B cell (primary cell): Measurements from ENCODE around the gene TGFBR3.

Experiments
- EZH2 ChIP-seq: IDR thresholded peaks from 2 replicates; pipeline ENCODE4 v1.6.1; 2012; ENCODE audit warnings: borderline replicate concordance, low read depth, mild to moderate bottlenecking, moderate library complexity, low read length; ENCODE audit not compliant: insufficient read depth, poor library complexity, severe bottlenecking
- TF ChIP-seq, protein P1 (sequence below): fragments of 200-600 bp; IDR thresholded peaks from one replicate; pipeline ENCODE4 v1.8.0; 2022; ENCODE audit warnings: antibody characterized with exemption, mild to moderate bottlenecking

DNA sequence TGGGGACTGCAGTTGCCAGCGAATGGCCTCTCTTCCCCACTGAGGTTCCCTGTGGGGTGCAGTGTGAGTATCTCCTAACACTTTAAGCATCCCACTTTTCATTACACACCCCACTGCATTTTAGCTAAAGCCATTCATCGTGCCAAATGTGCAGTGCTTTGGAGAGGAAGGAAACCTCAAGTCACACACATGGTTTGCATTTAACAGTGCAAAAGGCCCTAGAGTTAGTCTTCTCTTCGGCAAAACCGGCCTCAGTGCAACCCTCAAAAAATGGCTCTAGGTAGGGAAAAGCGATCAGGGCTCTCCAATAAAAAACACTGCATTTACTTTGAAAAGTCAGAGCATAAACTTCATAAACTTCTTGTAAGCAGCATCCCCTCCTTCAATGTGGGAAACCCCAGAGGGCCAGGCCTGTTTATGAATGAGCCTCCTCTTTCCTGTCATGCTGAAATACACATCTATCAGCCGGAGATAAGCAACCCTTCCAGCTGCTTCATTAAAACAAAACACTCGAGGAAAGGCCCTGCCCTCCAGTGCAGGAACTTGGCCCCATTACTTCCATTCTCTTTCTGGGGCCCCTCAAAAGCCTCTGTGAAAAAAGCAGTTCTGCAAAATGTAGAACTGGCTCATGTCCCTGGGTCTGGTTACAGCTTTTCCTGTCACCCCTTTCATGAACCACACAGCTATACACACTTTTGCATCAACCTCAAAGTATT lies 201.3 kb downstream of the TGFBR3 start:
- no peak for TF ChIP-seq EZH2
- TF ChIP-seq, protein P1, sequence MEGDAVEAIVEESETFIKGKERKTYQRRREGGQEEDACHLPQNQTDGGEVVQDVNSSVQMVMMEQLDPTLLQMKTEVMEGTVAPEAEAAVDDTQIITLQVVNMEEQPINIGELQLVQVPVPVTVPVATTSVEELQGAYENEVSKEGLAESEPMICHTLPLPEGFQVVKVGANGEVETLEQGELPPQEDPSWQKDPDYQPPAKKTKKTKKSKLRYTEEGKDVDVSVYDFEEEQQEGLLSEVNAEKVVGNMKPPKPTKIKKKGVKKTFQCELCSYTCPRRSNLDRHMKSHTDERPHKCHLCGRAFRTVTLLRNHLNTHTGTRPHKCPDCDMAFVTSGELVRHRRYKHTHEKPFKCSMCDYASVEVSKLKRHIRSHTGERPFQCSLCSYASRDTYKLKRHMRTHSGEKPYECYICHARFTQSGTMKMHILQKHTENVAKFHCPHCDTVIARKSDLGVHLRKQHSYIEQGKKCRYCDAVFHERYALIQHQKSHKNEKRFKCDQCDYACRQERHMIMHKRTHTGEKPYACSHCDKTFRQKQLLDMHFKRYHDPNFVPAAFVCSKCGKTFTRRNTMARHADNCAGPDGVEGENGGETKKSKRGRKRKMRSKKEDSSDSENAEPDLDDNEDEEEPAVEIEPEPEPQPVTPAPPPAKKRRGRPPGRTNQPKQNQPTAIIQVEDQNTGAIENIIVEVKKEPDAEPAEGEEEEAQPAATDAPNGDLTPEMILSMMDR, result no peak
